COR-L47 (cell line): ENCODE measurements around the gene SIK3.
"Not testable (repeated sequence)": the region's sequence is repeated elsewhere in the genome, so short reads cannot be mapped to it uniquely, and the experiment has no call there.

Source experiments
- DNase-seq: peaks from one replicate; lab custom pipeline; 2025; lab: John Stamatoyannopoulos, UW

SIK3 gene

DNA sequence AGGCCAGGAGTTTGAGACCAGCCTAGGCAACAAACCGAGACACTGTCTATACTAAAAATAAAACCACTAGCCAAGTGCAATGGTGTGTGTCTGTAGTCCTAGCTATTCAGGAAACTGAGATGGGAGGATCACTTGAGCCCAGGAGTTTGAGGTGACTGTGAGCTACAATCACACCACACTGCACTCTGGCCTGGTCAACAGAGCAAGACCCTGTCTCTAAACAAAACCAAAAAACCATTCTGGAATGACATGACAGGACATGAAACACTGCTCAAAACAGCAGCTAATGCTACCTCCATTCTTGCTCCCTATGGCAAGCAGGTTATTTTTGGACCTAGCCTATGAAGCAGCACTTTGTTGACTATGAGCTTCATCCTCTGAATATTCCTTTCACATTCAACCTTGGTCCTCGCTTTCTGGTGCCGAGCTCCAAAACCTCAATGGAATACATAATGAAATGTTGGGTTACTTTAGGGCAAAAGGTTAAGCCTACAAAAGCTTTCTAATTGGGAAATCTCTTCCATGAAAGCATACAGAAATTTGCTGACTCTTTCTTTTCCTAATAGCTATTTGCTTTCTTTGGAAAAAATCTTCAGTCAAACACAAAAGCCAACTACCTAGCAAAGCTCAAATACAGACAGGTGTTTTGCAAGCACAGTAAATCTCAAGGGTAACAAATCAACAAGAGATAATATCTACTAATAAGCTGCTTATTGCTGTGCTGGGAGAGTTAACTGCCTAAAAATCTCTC lies 21.1 kb downstream of the SIK3 start:
- DNase-seq = no peak

DNA sequence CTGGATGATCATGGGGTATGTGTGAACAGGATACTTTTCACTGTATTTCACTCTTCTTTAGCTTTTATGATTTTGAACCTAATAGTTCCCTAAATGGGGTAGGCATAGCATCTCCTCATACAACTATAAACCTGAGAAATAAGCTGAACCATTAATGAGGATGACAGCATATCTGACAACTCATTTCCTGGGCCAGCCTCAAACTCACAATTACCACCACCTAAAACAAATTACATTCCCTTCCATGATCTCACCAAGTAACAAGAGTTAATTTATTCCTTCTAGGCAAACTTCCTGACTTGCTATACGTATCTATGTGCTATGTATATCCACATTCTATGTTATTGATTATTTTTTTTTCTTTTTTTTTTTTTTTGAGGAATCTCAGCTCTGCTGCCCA lies 23.0 kb downstream of the SIK3 start:
- no peak for DNase-seq

DNA sequence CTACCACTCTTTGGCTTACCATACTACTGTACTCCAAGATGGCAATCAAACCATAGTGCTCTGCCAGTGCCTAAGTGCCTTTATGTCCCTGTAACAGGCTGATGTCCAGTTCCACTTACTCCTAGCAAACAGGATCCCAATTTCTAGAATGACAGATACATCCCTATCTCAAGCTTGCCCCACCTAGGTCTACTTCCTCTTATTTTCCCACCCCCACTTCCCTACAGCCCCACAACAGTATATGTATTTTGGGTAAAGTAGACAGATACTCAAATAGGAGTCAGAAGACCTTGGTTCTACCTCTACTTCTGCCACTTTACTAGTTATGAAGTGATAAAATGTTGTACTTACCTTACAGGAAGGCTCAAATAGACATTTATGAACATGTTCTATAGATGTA lies 24.1 kb downstream of the SIK3 start:
- DNase-seq = no peak

DNA sequence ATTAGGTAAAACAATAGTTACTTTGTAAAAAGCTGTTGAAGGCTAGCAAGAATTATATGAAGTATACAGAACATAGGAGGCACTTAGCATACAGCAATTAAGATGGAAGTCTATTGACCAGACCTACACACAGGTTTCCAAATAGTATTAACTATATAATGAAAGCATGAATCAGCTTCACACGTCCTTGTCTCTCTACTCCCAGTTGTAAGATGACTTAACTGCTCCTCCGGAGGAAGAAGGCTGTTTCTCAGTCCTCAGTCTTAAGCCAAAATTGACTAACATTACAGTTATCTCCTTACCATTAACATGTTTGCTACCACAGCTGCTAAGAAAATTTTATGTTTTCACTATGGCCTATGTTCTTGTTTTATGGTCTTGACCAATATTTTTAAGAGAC lies 24.7 kb downstream of the SIK3 start:
- no peak for DNase-seq

DNA sequence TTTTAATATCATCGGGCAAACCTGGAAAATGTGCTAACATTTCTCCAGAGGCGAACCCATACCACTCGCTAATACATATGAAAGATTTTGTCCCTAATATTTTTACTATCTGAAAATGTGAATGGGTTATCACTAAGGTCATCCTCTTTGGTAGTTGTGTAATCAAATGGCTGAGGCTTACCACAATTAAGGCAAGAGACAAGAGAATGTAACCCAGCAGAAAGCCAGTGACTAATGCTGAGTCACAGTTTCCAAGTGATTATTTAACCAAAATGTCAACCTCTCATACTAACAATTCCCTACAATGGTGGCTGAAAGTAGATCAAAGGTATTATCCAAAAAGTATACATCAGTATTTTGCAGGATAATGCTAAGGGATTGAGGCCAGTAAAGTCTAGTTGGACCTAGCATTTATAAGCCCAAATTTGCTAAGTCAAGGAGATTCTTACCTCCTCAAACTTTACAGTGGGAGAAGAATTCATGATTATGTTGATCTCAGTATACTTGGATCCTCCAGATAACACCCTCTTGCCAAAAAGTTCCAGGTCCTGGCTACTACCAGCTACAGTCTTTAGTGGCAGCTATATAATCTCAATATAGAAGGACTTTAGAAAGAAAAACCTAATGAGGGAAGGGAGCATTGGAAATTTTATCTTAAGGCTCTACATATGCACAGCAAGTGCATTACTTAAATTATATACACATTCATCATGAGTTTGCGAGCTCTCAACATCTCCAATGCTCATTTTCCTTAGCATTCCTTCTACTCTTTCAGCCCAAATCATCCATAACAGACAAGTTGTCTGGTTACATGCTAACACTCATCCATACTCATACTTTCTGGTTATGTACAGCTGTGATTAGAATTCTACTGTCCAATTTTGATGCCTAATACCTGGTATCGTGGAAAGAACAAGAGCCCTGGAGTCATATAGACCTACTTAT lies 25.4 kb downstream of the SIK3 start:
- DNase-seq = no peak

DNA sequence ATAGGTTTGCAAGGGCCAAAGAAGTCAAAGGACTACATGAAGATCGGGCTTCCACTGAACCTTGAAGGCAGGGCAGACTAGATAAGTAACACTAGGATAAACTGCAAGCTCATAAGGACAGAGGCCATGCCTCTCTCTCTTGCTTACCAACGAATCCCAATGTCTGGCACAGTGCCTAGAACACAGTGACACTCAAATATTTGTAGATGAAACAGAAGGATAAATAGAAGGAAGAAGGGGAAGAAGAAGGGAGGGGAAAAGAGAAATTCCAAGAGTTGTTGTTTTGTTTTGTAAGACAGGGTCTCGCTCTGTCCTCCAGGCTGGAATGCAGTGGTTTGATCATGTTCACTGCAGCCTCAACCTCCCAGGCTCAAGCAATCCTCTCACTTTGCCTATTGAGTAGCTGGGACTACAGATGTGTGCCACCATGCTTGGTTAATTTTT lies 26.9 kb downstream of the SIK3 start:
- DNase-seq = peak; percentile 56

DNA sequence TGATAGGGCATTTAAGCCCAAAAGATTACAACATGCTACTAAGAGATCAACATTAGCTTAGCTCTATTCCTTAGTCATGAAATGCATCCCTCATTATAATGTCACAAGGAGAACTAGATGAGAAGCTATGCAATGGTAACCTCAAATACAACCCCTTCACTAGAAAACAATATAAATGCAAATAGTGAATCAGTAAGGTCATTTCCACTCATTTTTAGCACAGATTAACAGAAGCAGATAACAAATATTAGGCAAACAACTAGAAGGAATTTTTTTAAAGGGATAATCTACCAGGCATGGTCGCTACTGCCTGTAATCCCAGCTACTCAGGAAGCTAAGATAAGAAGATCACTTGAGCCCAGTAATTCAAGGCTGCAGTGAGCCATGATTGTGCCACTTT lies 28.2 kb downstream of the SIK3 start:
- DNase-seq = no peak

DNA sequence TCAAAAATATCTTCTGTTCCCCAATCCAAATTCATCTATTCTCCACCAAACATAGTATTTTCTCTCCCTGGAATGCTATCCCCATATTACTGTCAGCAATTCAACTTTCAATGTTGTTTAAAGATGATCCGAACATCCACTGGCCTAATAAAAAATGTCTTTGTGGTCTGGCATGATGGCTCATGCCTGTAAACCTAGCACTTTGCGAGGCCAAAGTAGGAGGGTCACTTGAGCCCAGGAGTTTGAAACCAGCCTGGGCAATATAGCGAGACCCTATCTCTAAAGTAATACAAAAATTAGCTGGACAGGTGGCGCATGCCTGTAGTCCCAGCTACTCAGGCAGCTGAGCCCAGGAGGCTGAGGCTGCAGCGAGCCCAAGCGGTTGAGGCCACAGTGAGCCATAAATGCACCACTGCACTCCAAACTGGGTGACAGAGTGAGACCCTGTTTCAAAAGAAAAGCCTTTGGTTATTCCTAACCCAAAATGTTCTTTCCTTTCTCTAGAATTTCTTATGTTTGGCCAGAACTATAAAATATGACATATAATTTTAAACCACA lies 29.8 kb downstream of the SIK3 start:
- DNase-seq = no peak

DNA sequence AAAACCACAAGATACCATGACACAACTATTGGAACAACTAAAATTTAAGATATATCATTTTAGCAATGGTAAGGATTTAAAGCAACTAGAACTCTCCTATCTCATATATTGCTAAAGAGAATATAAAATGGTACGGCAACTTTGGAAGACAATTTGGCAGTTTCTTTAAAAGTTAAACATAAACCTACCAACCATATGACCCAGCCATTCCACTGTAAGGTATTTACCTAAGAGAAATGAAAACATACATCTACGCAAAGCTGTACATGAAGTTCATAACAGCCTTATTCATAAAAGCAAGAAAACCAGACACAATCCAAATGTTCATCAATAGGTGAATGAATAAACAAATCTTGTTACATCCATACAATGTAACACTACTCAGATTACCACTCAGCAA lies 31.3 kb downstream of the SIK3 start:
- DNase-seq = no peak

DNA sequence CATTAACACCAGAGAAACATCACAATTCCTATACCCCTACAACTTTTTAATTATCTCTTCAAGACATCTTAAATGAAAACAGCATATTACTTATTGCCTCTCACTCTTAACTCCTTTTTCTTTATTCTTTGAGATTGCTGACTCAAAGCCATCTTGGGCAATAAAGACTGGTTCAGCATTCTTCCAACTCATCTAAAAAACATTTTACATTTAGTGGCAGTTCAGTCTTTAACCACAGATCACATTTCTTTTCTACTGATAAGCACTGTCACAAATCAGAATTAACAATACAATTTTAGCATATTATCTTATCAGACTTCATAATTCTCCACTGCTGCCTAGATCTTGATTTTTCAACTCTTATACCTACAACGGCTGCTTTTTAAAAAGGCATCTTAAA lies 34.0 kb downstream of the SIK3 start:
- no peak for DNase-seq

DNA sequence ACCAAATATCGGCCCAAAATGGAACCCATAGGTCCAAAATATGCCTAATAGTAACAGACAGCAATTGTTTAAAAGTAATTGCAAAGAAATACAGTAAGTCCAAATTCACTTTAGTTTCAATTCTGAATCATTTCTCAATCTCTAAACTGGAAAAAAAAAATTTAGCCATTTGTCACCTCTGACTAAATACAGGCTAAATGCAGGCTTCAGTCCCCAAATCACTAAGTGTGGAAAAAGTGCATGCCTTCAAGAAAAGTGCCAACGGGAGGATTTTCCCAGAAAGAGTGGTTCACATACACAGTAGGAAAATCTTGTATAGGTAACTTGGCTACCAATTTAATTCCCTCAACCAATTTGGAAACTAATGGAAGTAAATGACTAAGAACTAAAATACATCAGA lies 35.7 kb downstream of the SIK3 start:
- DNase-seq = no peak

DNA sequence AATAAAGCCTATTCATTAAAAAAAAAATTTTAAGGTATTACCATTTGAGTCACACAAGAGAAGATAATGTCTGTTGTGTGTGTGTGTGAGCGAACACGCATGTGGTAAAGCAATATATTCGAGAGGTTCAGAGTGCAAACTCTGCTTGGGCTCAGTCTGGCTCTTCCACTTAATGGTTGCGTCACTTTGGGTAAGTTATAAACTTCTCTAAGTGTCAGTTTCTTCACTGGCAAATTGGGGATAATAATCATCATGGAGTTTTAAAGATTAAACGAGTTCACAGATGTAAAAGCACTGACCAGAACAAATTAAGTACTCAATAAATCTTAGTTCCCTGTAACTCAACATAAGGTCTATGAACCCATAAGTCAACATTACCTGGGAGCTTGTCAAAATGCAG lies 37.0 kb downstream of the SIK3 start:
- no peak for DNase-seq

DNA sequence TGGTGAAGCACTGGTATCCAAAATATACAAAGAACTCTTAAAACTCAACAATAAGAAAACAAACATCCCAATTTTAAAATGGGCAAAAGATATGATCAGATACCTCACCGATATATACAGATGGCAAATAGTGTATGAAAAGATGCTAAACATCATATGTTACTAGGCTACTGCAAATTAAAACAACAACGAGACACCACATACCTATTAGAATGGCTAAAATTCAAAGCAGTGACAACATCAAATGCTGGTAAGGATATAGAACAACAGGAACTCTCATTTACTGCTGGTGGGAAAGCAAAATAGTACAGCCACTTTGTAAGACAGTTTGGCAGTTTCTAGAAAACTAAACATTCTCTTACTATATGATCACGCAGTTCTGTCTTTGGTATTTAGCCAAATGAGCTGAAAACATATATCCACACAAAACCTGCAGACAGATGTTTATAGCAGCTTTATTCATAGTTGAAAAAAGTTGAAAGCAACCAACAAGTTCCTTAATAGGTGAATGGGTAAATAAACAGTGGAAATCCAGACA lies 38.5 kb downstream of the SIK3 start:
- no peak for DNase-seq

DNA sequence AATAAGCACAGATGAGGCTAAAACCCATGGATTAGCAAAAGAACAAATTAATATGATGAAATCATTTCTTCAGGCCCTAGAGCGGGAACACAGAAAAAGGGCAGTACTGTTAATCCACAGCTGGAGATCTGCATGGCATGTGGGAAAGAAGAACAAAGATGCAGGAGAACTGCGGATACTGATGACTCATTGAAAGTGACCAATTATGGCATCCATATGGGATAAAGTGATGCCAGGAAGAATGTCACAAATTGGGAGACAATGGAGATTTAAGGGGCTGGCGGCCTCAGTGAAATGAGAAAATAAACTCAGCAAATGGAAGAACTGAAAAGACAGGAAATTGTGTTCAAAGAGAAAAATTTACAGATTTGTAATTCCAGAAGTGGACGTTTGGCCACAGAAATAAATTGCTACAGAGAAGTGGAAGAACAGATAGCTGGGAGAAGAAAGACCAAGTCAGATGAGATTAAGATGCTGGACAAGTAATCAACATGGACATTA lies 39.4 kb downstream of the SIK3 start:
- DNase-seq = no peak

DNA sequence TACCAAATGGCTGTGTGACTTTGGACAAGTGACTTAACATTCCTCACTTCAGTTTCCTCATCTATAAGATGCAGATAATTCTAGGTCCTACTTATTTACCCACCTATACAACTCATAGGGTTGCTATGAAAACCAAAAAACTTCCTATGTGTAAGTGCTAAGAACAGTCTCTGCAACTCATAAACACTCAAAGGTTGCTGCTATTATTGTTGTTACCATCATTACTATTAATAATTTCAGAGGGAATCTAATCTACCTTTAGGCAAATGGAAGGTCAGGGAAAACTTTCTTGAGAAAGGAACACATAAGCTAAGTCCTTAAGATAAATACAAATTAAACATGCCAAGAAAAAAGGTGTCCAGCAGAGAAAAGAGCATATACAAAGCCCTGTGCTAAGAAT lies 40.5 kb downstream of the SIK3 start:
- DNase-seq = no peak

DNA sequence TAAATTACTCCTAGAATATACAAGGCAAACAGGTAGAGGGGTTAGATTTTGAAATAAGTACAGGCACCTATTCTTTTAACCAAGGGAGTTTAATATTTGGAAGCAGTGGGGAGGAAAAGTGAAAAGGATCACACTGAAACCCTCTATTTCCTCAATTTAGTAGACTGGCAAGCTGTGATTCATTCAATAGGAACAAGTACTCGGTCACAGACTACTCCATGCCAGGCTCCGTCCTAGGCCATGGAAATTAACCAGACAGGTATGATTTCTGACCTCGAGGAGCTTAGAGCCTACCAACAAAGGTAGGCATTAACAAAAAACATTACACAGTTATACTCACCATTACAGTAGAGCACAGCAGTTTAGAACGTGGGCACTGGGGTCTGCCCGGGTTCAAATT lies 40.9 kb downstream of the SIK3 start:
- DNase-seq = no peak

DNA sequence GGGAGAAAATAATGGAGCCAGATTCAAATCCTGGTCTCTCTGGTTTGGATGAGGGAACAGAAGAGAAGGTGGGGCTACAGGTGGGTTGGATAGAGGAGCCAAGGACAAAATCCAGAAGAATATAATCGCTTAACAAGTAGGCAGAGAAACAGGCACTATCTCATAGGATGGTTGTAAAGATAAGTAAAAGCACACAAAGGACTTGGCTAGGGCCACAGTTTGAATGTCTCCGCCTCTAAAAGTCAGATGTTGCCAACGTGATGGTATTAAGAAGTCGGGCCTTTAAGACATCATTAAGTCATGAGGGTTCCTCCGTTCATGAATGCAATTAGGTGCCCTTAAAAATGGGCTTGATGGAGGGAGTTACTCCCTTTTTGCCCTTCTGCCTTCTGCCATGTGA lies 42.8 kb downstream of the SIK3 start:
- no peak for DNase-seq

DNA sequence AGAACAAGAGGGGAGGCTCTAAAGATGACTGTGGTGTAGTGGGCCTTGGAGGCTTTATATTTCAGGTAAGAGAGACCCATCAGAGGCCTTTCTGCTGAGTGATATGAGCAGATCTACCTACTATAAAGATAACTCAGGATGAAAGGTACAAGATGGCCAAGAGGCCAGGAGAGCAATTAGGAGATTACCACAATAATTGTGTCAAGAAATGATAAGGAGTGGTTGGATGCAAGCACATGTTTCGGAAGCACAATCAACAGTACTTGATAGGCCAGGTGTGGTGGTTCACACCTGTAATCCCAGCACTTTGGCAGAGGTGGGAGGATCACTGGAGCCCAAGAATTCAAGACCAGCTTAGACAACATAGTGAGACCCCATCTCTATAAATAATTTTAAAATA lies 43.8 kb downstream of the SIK3 start:
- DNase-seq = no peak

DNA sequence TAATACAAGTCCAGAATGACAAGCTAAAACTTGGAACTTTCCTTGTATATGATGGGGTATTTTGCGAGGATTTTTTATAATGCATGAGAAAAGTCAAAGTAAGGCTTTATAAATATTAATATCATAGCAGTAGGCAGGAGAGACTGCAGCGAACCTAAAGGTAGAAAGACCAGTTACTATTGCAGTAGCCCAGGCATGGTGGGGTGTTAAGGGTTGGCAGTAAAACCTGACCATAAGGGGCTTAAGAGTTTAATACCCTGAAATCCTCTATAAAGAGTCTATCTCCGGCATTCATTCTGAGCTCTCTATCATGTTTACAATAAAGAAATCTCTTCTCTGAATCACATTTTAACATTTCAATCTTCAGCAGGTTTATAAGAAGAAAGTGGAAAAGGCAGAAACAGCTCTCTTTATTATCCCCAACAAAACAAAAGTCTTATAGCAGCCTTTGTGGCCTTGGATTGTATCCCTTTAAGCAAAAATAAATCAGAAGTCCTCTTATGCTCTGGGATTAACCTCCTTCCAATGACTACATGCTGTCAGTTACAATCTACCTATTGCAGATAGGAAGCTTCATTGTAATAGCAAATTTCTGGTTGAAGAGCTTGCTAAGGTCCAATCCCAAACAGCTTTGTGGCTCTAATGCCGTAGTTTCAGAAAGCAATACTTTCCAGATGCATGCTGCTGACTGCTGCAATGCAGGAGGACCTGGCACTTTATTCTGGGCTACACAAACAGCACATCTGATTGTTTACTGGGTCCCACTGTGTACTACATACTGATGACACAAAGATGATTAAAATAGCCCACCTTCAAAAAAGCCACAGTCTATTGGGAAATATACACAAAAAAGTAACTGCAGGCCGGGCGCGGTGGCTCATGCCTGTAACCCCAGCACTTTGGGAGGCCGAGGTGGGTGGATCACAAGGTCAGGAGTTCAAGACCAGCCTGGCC lies 45.8 kb downstream of the SIK3 start:
- no peak for DNase-seq

DNA sequence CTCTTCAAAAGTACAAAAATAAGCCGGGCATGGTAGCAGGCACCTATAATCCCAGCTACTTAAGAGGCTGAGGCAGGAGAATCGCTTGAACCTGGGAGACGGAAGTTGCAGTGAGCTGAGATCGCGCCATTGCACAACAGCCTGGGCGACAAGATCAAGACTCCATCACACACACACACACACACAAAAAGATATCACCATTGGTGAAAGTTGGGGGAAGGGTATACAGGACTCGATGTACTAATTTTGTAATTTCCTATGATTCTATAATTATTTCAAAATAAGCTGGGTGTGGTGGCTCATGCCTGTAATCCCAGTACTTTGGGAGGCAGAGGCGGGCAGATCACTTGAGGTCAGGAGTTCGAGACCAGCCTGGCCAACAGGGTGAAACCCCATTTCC lies 48.1 kb downstream of the SIK3 start:
- not testable (repeated sequence) for DNase-seq

DNA sequence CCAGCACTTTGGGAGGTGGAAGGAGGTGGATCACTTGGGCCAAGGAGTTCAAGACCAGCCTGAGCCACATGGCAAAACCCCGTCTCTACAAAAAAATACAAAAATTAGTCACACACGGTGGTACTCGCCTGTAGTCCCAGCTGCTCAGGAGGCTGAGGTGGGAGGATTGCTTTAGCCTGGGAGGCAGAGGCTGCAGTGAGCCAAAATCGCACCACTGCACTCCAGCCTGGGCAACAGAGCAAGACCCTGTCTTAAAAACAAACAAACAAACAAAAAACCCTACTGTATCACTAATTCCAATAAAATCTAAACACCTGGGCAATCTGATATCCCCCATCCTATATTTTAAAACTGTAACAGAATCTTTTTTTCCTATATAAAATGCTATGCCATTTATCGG lies 51.6 kb downstream of the SIK3 start:
- not testable (repeated sequence) for DNase-seq
